SK-N-MC (cell line): ENCODE results near the gene YRDC.

Experiments
- EZH2 ChIP-seq: fragments of 200-600 bp; sonication (generic); IDR thresholded peaks from one replicate; pipeline ENCODE4 v1.6.1; 2017; ENCODE audit warnings: antibody characterized with exemption
- POLR2AphosphoS5 ChIP-seq: IDR thresholded peaks from 2 replicates; pipeline ENCODE4 v1.6.1; 2012; ENCODE audit warnings: mild to moderate bottlenecking, low read depth, low read length, borderline replicate concordance

DNA sequence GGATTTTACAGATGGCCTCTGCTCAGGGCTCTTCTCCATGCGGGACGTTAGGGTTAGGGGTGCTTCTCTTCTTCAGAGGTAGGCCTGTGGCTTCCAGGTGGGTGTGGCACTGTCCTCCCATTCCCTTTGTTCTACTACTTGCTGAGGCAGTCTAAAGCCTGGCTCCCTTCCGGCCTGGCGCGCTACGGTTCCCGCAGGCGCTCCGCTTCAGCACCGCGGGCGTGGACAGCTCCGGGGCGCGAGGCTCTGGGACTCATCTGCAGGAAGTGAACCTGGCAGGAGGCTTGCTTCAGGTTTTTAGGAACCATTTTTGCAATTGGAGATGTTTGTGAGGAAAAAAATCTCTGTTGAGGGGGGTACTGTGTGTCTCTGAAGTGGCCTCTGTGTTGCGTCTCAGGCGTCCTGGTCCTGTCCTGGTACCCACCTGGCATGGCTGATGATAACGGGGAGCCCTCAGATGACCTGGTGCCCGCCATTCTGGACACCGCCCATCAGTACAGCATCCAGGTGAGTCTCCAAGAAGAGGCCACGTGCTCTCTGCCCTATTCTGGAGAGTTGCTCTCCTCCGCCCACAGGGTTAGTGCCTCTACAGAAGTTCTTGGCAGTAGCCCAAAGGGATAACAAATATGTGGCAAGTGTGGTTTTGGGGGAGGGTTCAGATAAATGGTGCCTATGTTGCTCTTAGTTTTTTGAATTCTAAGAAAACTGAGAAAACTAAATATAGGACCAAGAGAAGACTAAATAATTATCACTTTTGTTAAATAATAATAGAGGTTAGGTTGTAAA, 12.5 kb downstream of the YRDC start:
- TF ChIP-seq EZH2 = no peak
- TF ChIP-seq POLR2AphosphoS5 = no peak
